GM06990 (cell line): ENCODE results near the gene UGT2B17.
"Not testable (repeated sequence)": the region's sequence is repeated elsewhere in the genome, so short reads cannot be mapped to it uniquely, and the experiment has no call there.

Experiments used
- DNase-seq: peaks from one replicate; pipeline ENCODE4 v3.0.0-alpha.2; 2011; ENCODE audit not compliant: insufficient read length; ENCODE audit errors: extremely low read depth
- H3K27me3 ChIP-seq: replicated peaks from 2 replicates; pipeline ENCODE4 v1.6.0; 2011; ENCODE audit warnings: low read length; ENCODE audit not compliant: control insufficient read depth, insufficient read depth
- H3K36me3 ChIP-seq: 2 replicates; pipeline ENCODE4 v1.5.1; 2011; ENCODE audit warnings: low read length; ENCODE audit not compliant: control insufficient read depth, insufficient read depth
- H3K4me3 ChIP-seq: replicated peaks from 2 replicates; pipeline ENCODE4 v1.5.1; 2011; ENCODE audit warnings: low read depth, mild to moderate bottlenecking, control low read depth, low read length
- CTCF ChIP-seq: IDR thresholded peaks from 2 replicates; pipeline ENCODE4 v1.5.1; 2011; ENCODE audit warnings: low read length, control low read depth, mild to moderate bottlenecking, inconsistent platforms; ENCODE audit not compliant: insufficient read depth, poor library complexity, severe bottlenecking

UGT2B17 gene

GRCh38 chr4:68576272-68577125 lies at the start of gene UGT2B17:
Gene UGT2B17 (minus strand): TSS chr4:68576322. CDS start chr4:68568484, 7,838 bp downstream.
- TF ChIP-seq CTCF, result no peak
- Histone ChIP-seq H3K4me3 (peak within 1 kb of the TSS; percentile 78), H3K36me3 (no peaks in the 10 kb centered on the region), H3K27me3 (no peaks in the 10 kb centered on the region)
- peak; percentile 17 for DNase-seq

GRCh38 chr4:68622731-68623130 lies 46.6 kb upstream of the UGT2B17 start:
- H3K36me3 ChIP-seq, DNase-seq, H3K4me3 ChIP-seq, H3K27me3 ChIP-seq: not testable (repeated sequence)

- Histone ChIP-seq H3K36me3 (no peaks in the 10 kb centered on the region), H3K27me3 (no peaks in the 10 kb centered on the region), H3K4me3 (no peak overlapping the region)
- no peak for DNase-seq
- TF ChIP-seq CTCF, result no peak
Measured at GRCh38 chr4:68617003-68617698, 41.0 kb upstream of the UGT2B17 start.

- H3K4me3 ChIP-seq, result no peak overlapping the region
- no peak for DNase-seq
- TF ChIP-seq CTCF, result no peak
- no peaks in the 10 kb centered on the region for H3K27me3 ChIP-seq
- H3K36me3 ChIP-seq, result no peaks in the 10 kb centered on the region
Measured at GRCh38 chr4:68615699-68616422, 39.7 kb upstream of the UGT2B17 start.

GRCh38 chr4:68613752-68614151 lies 37.6 kb upstream of the UGT2B17 start:
- no peak for TF ChIP-seq CTCF
- no peaks in the 10 kb centered on the region for H3K36me3 ChIP-seq
- no peak overlapping the region for H3K4me3 ChIP-seq
- no peak for DNase-seq
- no peaks in the 10 kb centered on the region for H3K27me3 ChIP-seq

- no peaks in the 10 kb centered on the region for H3K36me3 ChIP-seq
- H3K27me3 ChIP-seq, result no peaks in the 10 kb centered on the region
- H3K4me3 ChIP-seq, result no peak overlapping the region
- TF ChIP-seq CTCF, result no peak
- DNase-seq, result no peak
Measured at GRCh38 chr4:68606240-68606639, 30.1 kb upstream of the UGT2B17 start.
